Amniotic epithelial cell (primary cell): ENCODE results near the gene YTHDF1.

Source experiments
- DNase-seq: peaks from one replicate; pipeline ENCODE4 v3.0.0-alpha.2; 2010; ENCODE audit warnings: low read depth

Gene YTHDF1

DNA sequence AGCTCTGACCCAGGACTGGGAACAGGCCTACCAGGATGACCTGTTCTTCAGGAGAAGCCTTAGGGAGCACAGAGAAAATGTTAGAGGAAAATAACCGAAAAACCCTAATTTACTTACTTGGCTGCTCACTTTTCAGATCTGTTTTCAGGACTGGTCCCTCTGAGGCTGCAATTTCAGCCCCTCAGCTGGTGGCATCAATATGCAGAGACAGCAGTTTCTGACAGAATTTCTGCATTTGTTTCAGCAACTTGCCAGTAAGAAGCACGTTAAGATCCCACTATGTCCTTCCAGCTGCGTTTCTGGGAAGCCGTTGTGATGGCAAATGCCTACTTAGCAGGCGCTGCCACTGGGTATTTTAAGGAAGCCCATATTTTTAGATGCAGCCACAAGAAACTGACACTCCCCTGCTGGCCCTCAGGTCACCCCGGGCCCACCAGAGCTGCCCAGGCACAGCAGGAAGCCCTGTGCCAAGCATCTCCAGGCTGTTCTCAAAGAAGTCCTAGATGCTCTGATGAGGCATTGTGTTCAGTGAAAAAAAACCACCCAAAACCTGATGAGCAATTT lies 7.5 kb downstream of the YTHDF1 start:
- DNase-seq = no peak

DNA sequence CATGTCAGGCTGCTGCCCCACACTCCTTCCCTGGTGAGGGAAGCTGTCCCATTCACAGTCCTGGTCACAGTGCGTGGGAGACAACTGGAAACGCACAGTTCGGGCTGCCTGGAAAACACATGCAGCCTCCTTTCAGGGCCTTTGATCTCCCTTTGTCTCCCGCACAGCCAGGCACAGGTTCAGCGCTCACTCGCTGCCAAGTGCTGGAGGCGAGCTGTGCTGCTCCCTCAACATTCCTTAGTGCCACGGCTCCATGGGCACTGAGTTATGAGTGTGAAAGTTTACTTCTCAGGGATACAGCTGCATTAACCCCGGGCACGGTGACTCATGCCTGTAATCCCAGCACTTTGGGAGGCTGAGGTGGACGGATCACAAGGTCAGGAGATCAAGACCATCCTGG lies 9.1 kb downstream of the YTHDF1 start:
- peak; percentile 86 for DNase-seq

DNA sequence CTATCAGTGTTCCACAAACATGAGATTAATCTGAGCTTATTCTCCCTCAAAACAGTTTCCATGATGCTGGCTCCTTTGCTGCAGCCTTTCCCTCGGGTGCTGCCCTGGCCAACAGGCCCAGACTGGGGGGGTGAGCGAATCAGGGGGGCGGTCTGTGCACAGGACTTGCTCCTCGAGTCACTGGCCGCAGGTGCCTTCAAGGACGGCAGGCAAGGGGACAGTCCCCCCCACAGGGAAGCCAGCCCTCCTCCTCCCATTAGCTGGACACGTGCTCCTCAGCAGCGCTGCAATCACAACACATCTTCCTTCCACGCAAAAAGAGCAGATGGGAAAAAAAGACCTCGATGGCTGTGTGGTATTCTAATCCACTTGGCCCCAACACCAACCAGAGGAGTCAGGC lies 10.0 kb downstream of the YTHDF1 start:
- no peak for DNase-seq

DNA sequence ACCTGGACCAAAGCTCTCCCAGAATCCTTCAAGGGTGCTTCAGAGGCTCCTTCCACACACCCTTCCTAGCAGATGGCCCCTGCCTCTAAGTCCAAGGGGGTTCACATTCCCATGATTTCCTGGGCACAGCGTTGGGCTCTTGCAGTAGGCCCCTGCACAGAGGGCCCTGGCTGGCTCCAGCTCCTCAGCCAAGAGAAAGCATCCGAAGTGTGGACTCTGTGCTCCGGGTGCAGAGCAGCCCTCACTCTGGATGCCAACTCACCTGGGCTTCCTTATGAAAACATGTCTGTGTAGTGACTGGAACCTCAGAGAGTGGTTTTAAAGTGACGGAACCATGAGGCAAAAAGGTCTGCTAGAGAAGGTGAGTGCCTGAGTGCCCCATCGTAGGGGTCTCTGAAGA lies 11.6 kb downstream of the YTHDF1 start:
- no peak for DNase-seq

DNA sequence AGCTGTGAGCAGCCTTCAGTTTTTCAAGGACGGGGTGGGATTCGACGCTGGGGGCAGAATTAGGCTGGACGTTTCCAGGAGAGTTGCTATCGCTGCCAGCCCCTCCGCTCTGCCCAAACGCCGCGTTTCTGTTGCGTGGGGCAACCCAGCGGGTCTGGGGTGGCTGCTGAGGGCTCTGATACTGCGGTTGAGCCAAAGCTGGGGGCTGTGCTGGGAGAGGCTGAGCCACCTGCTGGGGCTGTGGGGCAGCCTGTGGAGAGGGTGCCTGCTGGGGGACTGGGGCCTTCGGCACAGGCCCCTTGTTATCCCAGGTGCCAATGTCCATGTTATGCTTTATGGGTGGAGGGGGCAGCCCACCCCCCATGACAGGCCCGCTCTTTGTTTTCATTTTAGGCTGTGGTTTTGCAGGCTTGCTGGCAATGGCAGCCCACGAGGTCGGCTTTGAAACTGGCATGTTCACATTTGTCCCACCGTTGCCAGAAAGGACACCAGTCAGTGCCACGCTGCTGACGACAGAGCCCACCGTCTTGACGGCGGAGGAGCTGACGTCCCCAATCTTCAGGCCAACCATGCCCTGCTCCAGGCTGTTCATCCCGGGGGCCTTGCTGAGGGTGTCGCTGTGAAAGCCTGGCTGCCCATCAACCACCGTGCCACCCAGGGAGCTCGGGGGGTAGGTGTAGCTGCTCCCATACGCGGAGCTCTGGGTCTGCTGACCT lies 13.0 kb downstream of the YTHDF1 start:
- no peak for DNase-seq

DNA sequence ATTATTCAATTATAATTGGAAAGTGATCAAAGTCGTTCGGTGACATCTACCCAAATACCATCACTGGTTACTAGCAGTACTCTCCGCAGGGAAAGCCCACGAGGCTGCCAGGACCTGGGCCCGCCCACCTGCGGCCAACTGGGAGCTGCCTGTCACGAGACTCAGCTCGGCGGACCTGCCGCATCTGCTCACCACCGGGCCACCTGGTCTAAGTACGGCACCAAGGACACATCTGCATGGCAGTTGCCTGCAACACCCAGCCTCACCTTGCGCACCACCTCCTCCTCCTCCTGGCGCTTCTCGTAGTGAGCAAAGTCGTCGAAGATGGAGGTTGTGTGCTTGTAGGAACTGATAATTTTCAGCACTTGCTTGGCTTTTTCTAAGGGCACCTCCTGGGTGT lies 13.9 kb downstream of the YTHDF1 start:
- no peak for DNase-seq

DNA sequence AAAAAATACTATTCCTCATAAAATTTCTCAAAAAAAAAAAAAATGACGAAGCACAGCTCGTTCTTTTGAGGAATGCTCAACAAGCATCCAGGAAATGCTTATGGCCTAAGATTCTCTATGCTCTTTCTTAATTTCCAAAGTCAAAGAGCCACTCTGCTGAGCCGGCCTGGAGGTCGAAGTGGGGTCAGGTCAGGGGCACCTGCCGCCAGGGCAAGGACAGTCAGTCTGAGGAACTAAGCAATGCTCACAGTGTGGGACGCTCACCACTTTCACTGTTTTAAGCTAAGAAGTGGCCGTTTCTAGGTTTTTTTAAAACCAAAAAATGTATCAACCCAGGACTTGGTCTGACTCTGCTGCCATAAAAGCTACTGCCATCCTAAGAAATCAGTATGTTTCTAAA lies 17.3 kb downstream of the YTHDF1 start:
- no peak for DNase-seq

DNA sequence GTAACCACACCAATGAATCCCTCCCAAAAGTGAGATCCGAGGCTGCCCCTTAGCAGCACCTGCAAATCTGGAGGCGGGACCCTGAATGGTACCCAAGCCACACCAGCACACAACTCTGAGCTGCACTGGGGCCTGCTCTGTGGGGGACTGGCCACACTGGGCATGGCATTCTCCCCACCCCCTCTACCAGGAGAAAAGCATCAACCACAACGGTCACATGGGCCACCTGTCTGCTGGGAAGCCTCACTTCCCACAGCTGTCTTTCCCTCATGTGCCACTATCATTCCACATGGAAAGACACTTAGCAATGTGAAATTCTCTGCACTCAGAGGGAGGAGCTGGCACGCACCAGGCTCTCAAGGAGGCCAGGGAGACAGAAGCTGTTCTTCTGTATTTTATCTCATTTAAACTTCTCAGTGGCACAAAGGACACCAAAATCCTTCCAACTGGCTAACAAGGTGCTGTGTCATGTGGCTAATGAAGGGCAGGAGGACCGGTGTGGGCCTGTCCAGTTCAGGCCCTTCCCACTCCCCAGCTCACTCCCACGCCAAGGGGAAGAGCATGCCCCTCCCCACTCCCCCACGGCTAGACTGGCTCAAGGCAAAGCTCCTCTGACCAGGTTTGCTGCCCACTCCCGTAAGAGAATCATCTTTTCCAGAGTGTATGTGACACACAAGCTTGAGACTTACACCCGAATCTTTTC lies 19.0 kb downstream of the YTHDF1 start:
- peak; percentile 25 for DNase-seq

DNA sequence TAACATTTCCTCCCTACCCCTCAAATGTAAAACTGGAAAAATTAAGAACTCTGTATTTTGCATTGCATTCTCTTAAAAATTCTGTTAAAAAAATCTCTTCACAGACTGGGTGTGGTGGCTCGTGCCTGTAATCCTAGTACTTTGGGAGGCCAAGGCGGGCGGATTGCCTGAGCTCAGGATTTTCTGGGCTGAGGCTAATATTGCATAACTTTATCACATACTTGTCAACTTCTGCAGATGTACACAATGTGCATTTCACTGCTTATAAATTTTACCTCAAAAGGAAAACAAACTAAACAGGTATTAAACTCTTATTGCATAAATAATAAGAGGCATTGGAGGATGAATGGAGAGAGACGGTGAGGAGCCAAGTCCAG lies 21.1 kb downstream of the YTHDF1 start:
- no peak for DNase-seq

DNA sequence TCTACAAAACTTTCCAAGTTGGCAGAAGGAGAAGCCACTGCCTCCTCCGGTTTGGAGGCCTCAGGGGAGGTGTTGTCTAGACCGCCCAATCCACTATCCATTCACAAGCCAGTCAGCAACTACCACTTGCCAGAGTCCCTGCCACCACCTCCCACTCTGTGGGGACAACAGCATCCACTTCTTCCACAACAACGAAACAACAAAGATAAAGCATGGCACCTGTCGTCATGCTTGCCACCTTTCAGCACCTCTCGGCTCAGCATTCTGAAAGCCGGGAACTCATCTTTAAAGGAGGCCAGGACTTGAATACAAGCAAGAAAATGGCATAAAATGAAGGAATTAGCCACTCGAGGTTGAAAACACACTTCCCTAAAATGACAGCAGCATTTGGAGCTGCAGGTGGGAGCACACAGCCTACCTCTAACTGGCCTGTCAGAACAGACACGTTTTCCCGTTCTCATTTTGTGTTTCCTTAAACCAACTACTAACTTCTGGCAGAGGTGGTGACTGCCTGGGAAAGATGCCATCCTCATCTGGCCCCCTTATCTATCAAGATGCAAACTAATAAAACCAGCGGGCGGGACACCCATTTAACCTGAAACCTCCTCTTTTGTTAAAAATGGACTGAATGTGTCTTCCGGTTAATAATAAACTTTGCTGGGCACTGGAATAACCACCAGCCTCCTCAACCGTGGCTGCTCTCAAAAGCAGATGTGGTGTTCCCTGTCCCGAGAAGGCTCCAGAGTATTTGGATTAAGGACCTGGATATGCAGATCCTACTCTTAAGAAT lies 21.7 kb downstream of the YTHDF1 start:
- no peak for DNase-seq

DNA sequence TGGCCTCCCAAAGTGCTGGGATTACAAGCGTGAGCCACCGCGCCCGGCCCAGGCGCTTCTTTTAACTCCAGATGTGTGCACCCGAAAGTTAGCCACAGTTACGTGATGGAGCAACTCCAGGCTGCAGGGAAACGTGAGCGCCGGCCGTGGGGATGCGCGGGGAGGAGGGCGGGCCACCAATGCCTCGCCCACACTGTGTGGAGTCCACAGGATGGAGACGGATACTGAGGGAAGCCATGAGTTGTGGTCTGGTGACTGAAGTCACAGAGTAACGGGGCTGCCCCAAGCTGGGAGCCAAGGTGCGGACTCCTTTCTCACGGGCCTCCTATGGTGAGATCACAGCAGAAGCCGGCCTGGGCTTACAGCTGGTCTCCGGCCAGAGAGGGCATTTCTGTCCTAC lies 23.2 kb downstream of the YTHDF1 start:
- no peak for DNase-seq

DNA sequence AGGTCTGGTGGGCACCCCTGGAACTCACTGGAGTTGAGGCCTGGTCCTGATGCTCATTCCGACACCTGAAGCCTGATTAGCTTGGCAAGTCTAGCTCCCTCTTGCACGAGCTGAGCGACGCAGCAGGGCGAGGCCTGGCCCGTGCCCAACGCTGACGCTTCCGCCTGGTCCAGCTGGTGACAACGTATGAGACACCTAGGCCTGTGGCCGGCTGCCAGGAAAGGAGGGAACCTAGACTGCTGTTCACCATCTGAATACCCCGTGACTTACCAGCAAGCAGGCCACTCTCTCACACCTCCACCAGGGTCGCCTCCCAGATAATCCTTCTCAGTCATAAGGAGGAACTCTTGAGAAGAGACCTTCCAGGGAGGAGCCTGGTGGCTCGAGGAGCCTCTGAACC lies 24.5 kb downstream of the YTHDF1 start:
- DNase-seq = no peak

DNA sequence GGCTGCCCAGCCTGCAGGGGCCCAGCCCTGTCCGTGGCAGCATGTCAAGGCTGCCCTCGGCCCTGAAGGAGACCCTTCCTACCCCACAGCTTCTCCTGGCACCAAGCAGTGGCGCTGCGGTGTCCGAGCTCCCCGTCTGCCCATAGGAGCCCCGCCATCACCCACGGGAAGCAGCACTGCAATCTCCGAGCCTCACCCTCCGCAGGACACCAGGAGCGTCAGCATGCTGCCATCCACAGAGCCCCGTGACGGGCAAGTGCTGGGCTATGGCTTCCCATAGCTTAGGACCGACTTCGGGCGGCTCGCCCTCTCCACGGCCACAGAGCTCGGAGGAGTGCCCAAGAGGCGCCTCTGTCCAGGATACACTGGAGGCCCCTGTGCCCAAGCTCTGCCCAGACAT lies 25.1 kb downstream of the YTHDF1 start:
- no peak for DNase-seq

DNA sequence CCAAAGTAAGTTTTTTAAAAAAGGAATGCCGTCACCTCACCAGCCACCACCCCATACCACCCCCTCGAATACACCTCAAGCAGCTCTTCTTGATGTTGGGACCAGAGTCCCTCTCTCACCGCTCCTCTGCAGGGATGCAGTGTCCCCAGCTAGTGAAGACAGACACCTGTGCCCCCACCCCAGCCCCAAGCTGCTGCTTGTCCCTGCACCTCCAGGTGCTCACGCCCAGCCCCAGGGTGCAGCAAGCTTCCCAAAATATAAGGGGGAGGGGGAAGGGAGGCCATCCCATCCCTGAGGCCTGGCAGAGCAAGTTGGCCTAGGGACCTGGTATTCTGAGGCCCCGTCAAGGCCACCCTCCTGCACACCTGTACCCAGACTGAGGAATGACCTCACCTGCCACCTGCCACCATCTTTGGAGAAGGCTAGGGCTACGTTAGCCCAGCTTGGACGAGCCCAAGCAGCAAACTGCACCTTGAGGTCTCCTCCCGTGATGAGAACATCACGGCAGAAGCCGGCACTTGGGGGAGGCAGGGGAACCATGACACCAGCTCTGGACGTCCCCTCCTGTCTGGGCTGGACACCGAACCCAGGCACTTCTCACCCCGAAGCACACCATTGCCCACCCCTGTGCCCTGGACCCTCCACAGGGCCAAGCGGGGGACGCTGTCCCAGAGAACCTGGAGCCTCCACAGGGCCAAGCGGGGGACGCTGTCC lies 25.9 kb downstream of the YTHDF1 start:
- DNase-seq = no peak

DNA sequence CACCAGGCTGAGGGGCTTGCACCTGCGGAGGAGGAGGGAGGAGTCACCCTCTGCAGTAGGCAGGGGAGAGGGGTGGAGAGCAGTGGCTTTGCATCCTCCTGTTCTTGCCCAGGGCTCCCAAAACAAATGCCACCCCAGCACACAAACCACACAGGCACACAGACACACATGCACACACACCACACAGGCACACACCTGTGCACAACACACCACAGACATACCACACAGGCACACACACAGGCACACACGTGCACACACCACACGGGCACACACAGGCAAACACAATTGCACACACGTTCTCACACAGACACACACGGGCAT lies 26.6 kb downstream of the YTHDF1 start:
- DNase-seq = no peak

DNA sequence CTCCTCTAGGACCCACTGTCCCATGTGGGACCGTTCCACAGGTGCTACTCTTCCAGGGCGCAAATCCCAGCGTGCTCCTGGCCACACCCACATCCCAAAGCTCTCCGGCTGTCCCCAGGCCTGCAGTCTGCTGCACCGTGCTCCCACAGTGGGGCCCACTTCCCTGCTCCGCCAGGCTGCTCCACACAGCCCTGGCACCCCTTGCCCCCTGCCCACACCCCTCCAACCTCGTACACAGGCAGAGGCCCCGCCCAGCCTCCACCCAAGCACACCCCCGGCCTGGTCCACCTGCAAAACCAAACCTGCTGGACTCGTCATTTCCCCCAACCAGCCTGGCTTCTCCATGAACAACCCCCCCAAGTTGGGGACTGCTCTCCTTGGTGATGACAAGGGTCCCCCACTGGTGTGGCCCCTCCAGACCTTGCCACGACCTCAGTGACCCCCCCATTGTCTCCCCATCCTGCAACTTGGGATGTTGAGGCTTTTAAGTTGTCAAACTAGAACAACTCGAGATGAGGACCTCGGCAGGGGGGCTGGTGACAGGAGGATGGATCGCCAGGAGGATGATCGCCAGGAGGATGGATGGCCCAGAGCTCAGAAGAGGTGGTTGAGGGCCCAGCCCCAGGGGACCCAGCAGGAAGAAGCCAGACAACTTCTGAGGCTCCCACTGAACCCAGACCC lies 27.1 kb downstream of the YTHDF1 start:
- no peak for DNase-seq

DNA sequence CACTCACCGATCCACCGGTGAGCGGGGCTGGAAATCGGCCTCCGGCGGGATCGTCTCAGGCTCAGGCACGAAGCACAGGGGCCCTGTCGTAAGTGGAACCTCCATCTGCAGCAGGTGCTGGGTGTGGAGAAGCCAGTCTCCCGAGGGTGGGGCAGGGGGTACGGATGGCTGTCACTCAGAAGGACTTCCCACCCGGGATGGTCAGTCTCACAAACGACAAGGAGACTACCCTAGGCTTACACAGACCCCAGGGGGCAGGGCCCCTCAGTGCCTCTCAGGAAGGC lies 27.8 kb downstream of the YTHDF1 start:
- DNase-seq = no peak

DNA sequence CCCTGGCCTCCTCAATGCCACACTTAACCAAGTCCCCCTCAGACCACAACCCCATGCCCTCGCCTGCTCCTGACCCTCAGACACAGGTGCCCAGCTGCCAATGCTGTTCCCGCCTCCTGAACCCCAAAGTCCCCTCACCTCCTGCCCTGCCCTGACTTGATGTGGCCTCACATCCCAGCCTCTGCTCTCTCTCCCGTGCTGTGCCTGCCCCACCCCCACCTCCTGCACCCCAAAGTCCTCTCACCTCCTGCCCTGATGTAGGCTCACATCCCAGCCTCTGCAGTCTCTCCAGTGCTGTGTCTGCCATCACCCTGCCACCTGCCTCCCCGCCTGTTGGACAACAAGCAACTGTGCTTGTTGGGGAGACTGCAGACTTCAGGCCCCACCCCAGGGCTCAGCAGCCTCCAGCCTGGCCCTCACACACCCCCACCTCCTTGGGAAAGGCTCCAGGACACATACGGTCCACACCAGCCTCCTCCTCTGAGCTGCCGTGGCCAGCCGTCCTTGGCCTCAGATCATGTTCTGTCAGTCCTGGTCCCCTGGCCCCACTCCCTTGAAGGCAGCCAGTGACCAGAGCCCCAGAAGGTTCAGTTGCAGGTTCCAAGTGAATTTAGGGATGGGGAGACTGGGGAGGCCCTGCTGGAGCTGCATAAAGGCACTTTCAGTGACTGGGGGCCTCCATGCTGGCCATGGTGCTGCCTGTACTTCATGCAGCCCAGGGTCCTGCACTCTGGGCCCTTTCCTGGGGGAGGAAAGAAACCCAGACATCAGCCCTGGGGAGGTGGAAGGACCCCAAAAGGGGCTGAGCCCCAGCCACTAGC lies 28.4 kb downstream of the YTHDF1 start:
- no peak for DNase-seq

DNA sequence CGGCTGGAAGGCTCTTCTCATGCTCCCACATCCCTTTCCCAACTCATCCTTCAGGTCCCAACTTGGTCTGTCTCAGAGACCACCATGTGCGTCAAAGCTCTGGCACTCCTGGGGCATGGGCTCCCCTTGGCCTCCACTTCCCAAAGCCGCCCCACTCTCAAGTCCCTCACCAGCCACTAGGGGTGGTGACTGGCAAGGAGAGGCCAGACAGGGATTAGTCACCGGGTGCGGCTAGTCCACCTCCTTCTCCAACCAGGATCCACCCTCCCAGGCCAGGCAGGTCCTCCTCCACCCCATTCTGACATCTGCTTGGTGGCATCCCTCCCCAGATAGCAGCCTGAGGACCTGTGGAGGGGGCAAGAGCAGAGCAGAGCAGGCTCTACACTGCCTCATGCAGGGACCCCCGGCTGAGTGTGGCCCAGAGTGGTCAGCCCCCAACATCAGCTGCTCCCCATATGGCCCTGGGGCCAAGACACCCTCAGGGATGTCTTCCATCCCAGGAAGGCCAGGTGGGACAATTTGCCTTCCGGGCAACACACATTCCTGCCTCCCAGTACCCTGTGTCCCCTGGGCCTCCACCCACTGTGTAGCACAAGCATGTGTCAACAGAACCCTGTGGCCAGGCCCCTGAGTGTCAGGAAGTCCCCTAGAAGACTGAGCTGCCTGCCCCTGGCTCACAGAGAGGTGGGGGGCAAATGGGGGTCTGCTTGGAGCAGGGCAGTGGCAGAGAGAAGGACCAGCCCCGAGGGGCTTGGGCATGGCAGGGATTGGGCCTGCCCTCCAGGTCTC lies 29.2 kb downstream of the YTHDF1 start:
- DNase-seq = no peak

DNA sequence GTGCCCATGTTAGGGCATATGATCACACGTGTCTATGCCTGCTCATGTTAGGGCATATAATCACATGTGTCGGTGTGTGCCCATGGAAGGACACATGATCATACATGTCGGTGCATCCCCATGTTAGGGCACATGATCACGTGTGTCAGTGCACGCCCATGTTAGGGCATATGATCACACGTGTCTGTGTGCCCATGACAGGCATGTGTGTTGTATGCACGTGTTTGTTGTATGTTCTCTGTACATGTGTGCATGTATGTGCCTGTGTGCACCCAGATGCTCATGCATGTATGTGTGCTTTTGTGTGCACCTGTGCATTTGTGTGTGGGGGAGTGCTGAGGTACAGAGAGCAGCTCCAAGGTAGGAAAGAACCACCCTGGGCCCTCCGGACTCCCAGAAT lies 29.8 kb downstream of the YTHDF1 start:
- DNase-seq = no peak
